Measurements from ENCODE around the gene FHOD1.

GRCh38 chr16:67249178-67250044 lies 2.1 kb upstream of the FHOD1 start:
- TF ChIP-seq EZH2 (IDR thresholded peaks at IDR 0.05; ENCODE audit: borderline replicate concordance) (no peak), CTCF (IDR thresholded peaks at IDR 0.05; ENCODE audit: poor library complexity) (no peak)
